K562 (cell line): ENCODE results near the gene SLC1A4. TPM values are rescaled to one million over a fixed set of nuclear protein-coding genes. Genes with fewer than 3 reads are reported as not detected.
A peak's percentile ranks its signal among the peaks of the same experiment; 100 is the strongest.

Source experiments
- ELF2 ChIP-seq: fragments of 250-450 bp; sonication (Bioruptor Pico); IDR thresholded peaks from 2 replicates; pipeline ENCODE4 v1.5.0; 2021; ENCODE audit warnings: mild to moderate bottlenecking
- EP400 ChIP-seq: fragments of 450-650 bp; IDR thresholded peaks from 2 replicates; pipeline ENCODE4 v1.6.1; 2017; ENCODE audit warnings: antibody characterized with exemption, mild to moderate bottlenecking, moderate library complexity
- FOXP1 ChIP-seq: sonication (generic); formaldehyde crosslinking; IDR thresholded peaks from 2 replicates; pipeline ENCODE4 v1.8.0; 2022; ENCODE audit warnings: mild to moderate bottlenecking, missing genetic modification reagents
- KDM5B ChIP-seq: fragments of 200-600 bp; sonication (generic); IDR thresholded peaks from 2 replicates; pipeline ENCODE4 v1.6.1; 2012; ENCODE audit warnings: low read depth, mild to moderate bottlenecking, moderate library complexity, low read length, control low read depth, inconsistent platforms; ENCODE audit not compliant: insufficient replicate concordance
- MTA1 ChIP-seq: fragments of 450-650 bp; IDR thresholded peaks from 2 replicates; pipeline ENCODE4 v1.6.1; 2017; ENCODE audit warnings: borderline replicate concordance
- NUFIP1 ChIP-seq: fragments of 450-650 bp; IDR thresholded peaks from 2 replicates; pipeline ENCODE4 v1.6.1; 2018; ENCODE audit not compliant: partially characterized antibody
- RAD51 ChIP-seq: fragments of 450-650 bp; IDR thresholded peaks from 2 replicates; pipeline ENCODE4 v1.7.1; 2016; ENCODE audit warnings: low read depth, mild to moderate bottlenecking, borderline replicate concordance
- RBM25 ChIP-seq: fragments of 200-400 bp; formaldehyde crosslinking; IDR thresholded peaks from 2 replicates; pipeline ENCODE4 v1.6.1; 2018; ENCODE audit warnings: low read length, low read depth, moderate library complexity; ENCODE audit not compliant: severe bottlenecking
- RNF2 ChIP-seq: sonication (generic); IDR thresholded peaks from 2 replicates; pipeline ENCODE4 v1.6.1; 2016
- TEAD2 ChIP-seq: fragments of 450-650 bp; IDR thresholded peaks from 2 replicates; pipeline ENCODE4 v1.6.1; 2016; ENCODE audit warnings: missing genetic modification characterization, control low read depth, missing compliant biosample characterization
- ZFPM2 ChIP-seq: fragments of 250-450 bp; sonication (Bioruptor Pico); IDR thresholded peaks from 2 replicates; pipeline ENCODE4 v1.5.1; 2022; ENCODE audit warnings: mild to moderate bottlenecking
- ZNF232 ChIP-seq: sonication (generic); formaldehyde crosslinking; IDR thresholded peaks from 2 replicates; pipeline ENCODE4 v1.8.0; 2022; ENCODE audit warnings: mild to moderate bottlenecking, missing genetic modification reagents
- ZNF586 ChIP-seq: fragments of 450-650 bp; formaldehyde crosslinking; conservative IDR thresholded peaks from 2 replicates; pipeline ENCODE4 v1.4.0; 2020; ENCODE audit warnings: mild to moderate bottlenecking, moderate library complexity
- polyA plus RNA-seq, 8 experiments: library from polyadenylated mRNA; depleted of rRNA in 4 of 8; stranded (reverse) in 5 of 8; unstranded in 3 of 8; fragments of >200 nt; fragmentation: Nextera tagmentation in 2 of 8; fragmentation: Illumina TruSeq in 1 of 8; extraction: Ambion mirVana in 2 of 8; extraction: Trizol in 1 of 8; gene quantifications; 2 replicates each; pipeline versions ENCODE4 v1.2.1 to v1.2.3, GENCODE V29; 2011 to 2014; ENCODE audit warnings: inconsistent platforms in 1 of 8, missing spikeins in 1 of 8
- total RNA-seq, 7 experiments: library from RNA; depleted of rRNA in 6 of 7; stranded (reverse); fragments of >200 nt in 6 of 7; fragmentation: Illumina TruSeq in 2 of 7; extraction: Trizol in 2 of 7; gene quantifications; 2 replicates each; pipeline versions ENCODE4 v1.2.1 to v1.2.3, GENCODE V29; 2011 to 2021; ENCODE audit warnings: low replicate concordance in 1 of 7
- TF ChIP-seq, protein P1 (sequence below), 2 experiments: fragments of 450-650 bp; conservative IDR thresholded peaks; 2 replicates each; pipeline ENCODE4 v1.6.1; 2017; ENCODE audit warnings: mild to moderate bottlenecking in 2 of 2, moderate library complexity in 2 of 2
- TF ChIP-seq, protein P2 (sequence below): fragments of 450-650 bp; IDR thresholded peaks from 2 replicates; pipeline ENCODE4 v1.7.1; 2018; ENCODE audit warnings: mild to moderate bottlenecking, low read depth; ENCODE audit not compliant: partially characterized antibody
- TF ChIP-seq, protein P3 (sequence below): fragments of 450-650 bp; IDR thresholded peaks from 2 replicates; pipeline ENCODE4 v1.6.1; 2016; ENCODE audit warnings: borderline replicate concordance
- TF ChIP-seq, protein P4 (sequence below): sonication (generic); IDR thresholded peaks from 2 replicates; pipeline ENCODE4 v1.6.1; 2016
- TF ChIP-seq, protein P5 (sequence below): fragments of 450-650 bp; IDR thresholded peaks from 2 replicates; pipeline ENCODE4 v1.6.1; 2016

The SLC1A4 gene
- total and polyA plus RNA-seq, 9 of the 15 experiments (the other 6 are each of a cell fraction or from before 2014, with no cell fraction given) = 4.4 to 24.0 (median 10.9) TPM

DNA sequence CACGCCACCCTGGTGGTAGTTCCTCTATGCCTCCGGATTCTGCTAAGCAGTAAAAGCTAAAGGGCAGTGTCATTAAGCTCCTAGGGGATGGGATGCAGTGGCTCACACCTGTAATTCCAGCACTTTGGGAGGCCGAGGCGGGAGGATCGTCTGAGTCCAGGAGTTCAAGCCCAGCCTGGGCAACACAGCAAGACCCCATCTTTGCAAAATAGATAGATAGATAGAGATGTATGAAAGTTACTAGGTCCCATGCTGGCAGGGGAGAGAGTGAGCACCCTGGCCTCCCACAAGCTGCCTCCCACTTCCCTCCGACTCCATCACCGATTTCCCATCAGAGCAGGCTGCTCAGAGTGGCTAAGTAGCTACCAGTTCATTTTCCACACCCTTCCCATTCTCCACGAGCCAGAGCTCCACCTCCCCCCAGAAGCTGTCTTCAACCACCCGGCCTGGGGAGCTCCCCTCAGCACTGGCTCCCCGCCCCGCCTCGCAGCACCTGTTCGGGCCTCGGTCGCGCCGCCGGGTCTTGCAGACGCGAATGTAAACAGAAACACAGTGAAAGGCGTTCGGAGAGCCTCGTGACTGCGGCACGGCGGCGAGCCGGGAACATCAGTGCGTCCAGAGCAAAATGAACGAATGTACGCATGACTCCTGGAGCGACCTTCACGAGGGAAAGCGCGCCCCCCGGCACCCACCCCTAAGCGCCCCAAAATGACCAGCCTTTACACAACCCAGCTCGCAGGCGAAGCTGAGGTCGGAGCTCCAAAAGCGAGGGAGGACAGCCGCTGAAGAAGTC lies 66.4 kb downstream of the SLC1A4 start (continued):
- TF ChIP-seq ZNF232 (CRISPR knock-in tag) (0 out of 2 replicates have a peak, but pooled peaks have one; percentile 33), EP400 (peak; percentile 67), MTA1 (no peak), ZNF586 (CRISPR knock-in tag) (no peak), RAD51 (peak; percentile 13; the same call in 1 of the 2 replicates), RBM25 (peak; percentile 84), ELF2 (CRISPR knock-in tag) (no peak), RNF2 (peak; percentile 75), ZFPM2 (CRISPR knock-in tag) (no peak), NUFIP1 (no peak), TEAD2 (tag) (no peak), FOXP1 (peak; percentile 55; the same call in 1 of the 2 replicates), KDM5B (no peak)
- TF ChIP-seq, protein P1, sequence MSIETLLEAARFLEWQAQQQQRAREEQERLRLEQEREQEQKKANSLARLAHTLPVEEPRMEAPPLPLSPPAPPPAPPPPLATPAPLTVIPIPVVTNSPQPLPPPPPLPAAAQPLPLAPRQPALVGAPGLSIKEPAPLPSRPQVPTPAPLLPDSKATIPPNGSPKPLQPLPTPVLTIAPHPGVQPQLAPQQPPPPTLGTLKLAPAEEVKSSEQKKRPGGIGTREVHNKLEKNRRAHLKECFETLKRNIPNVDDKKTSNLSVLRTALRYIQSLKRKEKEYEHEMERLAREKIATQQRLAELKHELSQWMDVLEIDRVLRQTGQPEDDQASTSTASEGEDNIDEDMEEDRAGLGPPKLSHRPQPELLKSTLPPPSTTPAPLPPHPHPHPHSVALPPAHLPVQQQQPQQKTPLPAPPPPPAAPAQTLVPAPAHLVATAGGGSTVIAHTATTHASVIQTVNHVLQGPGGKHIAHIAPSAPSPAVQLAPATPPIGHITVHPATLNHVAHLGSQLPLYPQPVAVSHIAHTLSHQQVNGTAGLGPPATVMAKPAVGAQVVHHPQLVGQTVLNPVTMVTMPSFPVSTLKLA (conservative IDR thresholded peaks at IDR 0.05) = peak; percentile 92 to 95
- TF ChIP-seq, protein P2, sequence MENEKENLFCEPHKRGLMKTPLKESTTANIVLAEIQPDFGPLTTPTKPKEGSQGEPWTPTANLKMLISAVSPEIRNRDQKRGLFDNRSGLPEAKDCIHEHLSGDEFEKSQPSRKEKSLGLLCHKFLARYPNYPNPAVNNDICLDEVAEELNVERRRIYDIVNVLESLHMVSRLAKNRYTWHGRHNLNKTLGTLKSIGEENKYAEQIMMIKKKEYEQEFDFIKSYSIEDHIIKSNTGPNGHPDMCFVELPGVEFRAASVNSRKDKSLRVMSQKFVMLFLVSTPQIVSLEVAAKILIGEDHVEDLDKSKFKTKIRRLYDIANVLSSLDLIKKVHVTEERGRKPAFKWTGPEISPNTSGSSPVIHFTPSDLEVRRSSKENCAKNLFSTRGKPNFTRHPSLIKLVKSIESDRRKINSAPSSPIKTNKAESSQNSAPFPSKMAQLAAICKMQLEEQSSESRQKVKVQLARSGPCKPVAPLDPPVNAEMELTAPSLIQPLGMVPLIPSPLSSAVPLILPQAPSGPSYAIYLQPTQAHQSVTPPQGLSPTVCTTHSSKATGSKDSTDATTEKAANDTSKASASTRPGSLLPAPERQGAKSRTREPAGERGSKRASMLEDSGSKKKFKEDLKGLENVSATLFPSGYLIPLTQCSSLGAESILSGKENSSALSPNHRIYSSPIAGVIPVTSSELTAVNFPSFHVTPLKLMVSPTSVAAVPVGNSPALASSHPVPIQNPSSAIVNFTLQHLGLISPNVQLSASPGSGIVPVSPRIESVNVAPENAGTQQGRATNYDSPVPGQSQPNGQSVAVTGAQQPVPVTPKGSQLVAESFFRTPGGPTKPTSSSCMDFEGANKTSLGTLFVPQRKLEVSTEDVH = no peak
- TF ChIP-seq, protein P3, sequence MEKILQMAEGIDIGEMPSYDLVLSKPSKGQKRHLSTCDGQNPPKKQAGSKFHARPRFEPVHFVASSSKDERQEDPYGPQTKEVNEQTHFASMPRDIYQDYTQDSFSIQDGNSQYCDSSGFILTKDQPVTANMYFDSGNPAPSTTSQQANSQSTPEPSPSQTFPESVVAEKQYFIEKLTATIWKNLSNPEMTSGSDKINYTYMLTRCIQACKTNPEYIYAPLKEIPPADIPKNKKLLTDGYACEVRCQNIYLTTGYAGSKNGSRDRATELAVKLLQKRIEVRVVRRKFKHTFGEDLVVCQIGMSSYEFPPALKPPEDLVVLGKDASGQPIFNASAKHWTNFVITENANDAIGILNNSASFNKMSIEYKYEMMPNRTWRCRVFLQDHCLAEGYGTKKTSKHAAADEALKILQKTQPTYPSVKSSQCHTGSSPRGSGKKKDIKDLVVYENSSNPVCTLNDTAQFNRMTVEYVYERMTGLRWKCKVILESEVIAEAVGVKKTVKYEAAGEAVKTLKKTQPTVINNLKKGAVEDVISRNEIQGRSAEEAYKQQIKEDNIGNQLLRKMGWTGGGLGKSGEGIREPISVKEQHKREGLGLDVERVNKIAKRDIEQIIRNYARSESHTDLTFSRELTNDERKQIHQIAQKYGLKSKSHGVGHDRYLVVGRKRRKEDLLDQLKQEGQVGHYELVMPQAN = peak; percentile 62; the same call in 1 of the 2 replicates
- TF ChIP-seq, protein P4, sequence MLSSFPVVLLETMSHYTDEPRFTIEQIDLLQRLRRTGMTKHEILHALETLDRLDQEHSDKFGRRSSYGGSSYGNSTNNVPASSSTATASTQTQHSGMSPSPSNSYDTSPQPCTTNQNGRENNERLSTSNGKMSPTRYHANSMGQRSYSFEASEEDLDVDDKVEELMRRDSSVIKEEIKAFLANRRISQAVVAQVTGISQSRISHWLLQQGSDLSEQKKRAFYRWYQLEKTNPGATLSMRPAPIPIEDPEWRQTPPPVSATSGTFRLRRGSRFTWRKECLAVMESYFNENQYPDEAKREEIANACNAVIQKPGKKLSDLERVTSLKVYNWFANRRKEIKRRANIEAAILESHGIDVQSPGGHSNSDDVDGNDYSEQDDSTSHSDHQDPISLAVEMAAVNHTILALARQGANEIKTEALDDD = no peak
- TF ChIP-seq, protein P5, sequence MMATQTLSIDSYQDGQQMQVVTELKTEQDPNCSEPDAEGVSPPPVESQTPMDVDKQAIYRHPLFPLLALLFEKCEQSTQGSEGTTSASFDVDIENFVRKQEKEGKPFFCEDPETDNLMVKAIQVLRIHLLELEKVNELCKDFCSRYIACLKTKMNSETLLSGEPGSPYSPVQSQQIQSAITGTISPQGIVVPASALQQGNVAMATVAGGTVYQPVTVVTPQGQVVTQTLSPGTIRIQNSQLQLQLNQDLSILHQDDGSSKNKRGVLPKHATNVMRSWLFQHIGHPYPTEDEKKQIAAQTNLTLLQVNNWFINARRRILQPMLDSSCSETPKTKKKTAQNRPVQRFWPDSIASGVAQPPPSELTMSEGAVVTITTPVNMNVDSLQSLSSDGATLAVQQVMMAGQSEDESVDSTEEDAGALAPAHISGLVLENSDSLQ = 0 out of 2 replicates have a peak, but pooled peaks have one; percentile 68
